NT2/D1 (cell line): ENCODE data around the gene PAK2.

Experiments used
- SUZ12 ChIP-seq: IDR thresholded peaks from 2 replicates; pipeline ENCODE4 v1.6.1; 2011; ENCODE audit not compliant: insufficient read length, insufficient read depth; ENCODE audit errors: extremely low read depth
- YY1 ChIP-seq: IDR thresholded peaks from 2 replicates; pipeline ENCODE4 v1.6.1; 2011; ENCODE audit not compliant: insufficient read length, insufficient read depth
- ZNF274 ChIP-seq: IDR thresholded peaks from 2 replicates; pipeline ENCODE4 v1.6.1; 2011; ENCODE audit warnings: mild to moderate bottlenecking, low read depth, low read length

GRCh38 chr3:196775938-196776337 lies 36.3 kb downstream of the PAK2 start:
- TF ChIP-seq YY1 = no peak
- no peak for TF ChIP-seq ZNF274
- no peak for TF ChIP-seq SUZ12
